ENCODE measurements around the gene ZNF688. TPM values are rescaled to one million over a fixed set of nuclear protein-coding genes. Genes with fewer than 3 reads are reported as not detected.

The ZNF688 gene
- total RNA-seq, 1 experiment from 2014 or later: 3.6 TPM

DNA sequence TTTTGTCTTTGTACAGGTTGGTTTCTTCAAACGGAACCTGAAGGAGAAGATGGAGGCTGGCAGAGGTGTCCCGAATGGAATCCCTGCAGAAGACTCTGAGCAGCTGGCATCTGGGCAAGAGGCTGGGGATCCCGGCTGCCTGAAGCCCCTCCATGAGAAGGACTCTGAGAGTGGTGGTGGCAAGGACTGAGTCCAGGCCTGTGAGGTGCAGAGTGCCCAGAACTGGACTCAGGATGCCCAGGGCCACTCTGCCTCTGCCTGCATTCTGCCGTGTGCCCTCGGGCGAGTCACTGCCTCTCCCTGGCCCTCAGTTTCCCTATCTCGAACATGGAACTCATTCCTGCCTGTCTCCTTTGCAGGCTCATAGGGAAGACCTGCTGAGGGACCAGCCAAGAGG, 50.0 kb downstream of the ZNF688 start:
- Histone ChIP-seq H3K4me1 (ENCODE audit: control insufficient read depth in 1 of 2, insufficient read depth in 2 of 2, low read length in 2 of 2) (peaks cover 0 to 13% of the 10 kb centered on the region in 2 experiments; a peak in 1 of 4 replicates), H3K4me3 (replicated peaks in 1 of 2; ENCODE audit: low read depth in 1 of 2, low read length in 2 of 2) (no peak overlapping the region), H3K9me2 (ENCODE audit: insufficient read depth) (no peaks in the 10 kb centered on the region), H3K9ac (ENCODE audit: low read length) (no peak overlapping the region), H2AFZ (ENCODE audit: low read depth, low read length, poor library complexity, severe bottlenecking) (no peak overlapping the region), H3K27ac (ENCODE audit: low read depth, low read length) (no peak overlapping the region), H3K27me3 (ENCODE audit: insufficient read depth, low read length) (no peaks in the 10 kb centered on the region), H3K36me3 (ENCODE audit: control insufficient read depth in 1 of 2, insufficient read depth in 2 of 2, low read length in 2 of 2) (no peaks in the 10 kb centered on the region; a peak in 1 of 4 replicates), H3K79me2 (ENCODE audit: insufficient read depth, low read length) (peaks cover 12% of the 10 kb centered on the region), H3K9me3 (ENCODE audit: control insufficient read depth in 1 of 2, insufficient read depth in 1 of 2, low read depth in 1 of 2, low read length in 2 of 2) (no peaks in the 10 kb centered on the region), H3K4me2 (ENCODE audit: low read length) (no peak overlapping the region), H4K20me1 (ENCODE audit: insufficient read depth) (no peaks in the 10 kb centered on the region)
- ChIA-PET CTCF (no interaction called here), RAD21 (ENCODE audit: low non-redundant PET in 1 of 2, low total read pairs in 2 of 2, uncharacterized antibody in 2 of 2, unreplicated experiment in 2 of 2) (no interaction called here), POLR2A (no interaction called here)
- no TSS peak for BruUV-seq (replicated peaks)
- ATAC-seq: no peak
- intact Hi-C loops (cut with micrococcal nuclease): no loop called here
- TF ChIP-seq CEBPB (IDR thresholded peaks at IDR 0.05; ENCODE audit: low read depth) (no peak), ELF1 (IDR thresholded peaks at IDR 0.05; ENCODE audit: borderline replicate concordance, low read depth) (no peak), ZFX (IDR thresholded peaks at IDR 0.05) (no peak), EGR1 (IDR thresholded peaks at IDR 0.05; ENCODE audit: low read depth) (no peak), SRF (IDR thresholded peaks at IDR 0.05; ENCODE audit: low read depth) (no peak), ZNF274 (IDR thresholded peaks at IDR 0.05; ENCODE audit: low read depth, low read length) (no peak), SP1 (IDR thresholded peaks at IDR 0.05; ENCODE audit: low read depth) (no peak), JUND (IDR thresholded peaks at IDR 0.05) (no peak), SIN3A (IDR thresholded peaks at IDR 0.05; ENCODE audit: low read depth) (no peak), EZH2 (IDR thresholded peaks at IDR 0.05) (no peak), RAD21 (IDR thresholded peaks at IDR 0.05; ENCODE audit: low read depth) (no peak), POLR2A (IDR thresholded peaks at IDR 0.05; ENCODE audit: borderline replicate concordance, extremely low read depth, insufficient read depth, insufficient read length) (no peak), FOSL1 (IDR thresholded peaks at IDR 0.05; ENCODE audit: low read depth) (no peak), YY1 (IDR thresholded peaks at IDR 0.05; ENCODE audit: extremely low read depth, insufficient replicate concordance, low read depth, low read length) (no peak)
- TF ChIP-seq, protein P1, sequence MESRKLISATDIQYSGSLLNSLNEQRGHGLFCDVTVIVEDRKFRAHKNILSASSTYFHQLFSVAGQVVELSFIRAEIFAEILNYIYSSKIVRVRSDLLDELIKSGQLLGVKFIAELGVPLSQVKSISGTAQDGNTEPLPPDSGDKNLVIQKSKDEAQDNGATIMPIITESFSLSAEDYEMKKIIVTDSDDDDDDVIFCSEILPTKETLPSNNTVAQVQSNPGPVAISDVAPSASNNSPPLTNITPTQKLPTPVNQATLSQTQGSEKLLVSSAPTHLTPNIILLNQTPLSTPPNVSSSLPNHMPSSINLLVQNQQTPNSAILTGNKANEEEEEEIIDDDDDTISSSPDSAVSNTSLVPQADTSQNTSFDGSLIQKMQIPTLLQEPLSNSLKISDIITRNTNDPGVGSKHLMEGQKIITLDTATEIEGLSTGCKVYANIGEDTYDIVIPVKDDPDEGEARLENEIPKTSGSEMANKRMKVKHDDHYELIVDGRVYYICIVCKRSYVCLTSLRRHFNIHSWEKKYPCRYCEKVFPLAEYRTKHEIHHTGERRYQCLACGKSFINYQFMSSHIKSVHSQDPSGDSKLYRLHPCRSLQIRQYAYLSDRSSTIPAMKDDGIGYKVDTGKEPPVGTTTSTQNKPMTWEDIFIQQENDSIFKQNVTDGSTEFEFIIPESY (IDR thresholded peaks at IDR 0.05; ENCODE audit: extremely low read depth, insufficient replicate concordance, low read length): no peak
- TF ChIP-seq, protein P2, sequence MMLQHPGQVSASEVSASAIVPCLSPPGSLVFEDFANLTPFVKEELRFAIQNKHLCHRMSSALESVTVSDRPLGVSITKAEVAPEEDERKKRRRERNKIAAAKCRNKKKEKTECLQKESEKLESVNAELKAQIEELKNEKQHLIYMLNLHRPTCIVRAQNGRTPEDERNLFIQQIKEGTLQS (IDR thresholded peaks at IDR 0.05): no peak
- TF ChIP-seq, protein P3, sequence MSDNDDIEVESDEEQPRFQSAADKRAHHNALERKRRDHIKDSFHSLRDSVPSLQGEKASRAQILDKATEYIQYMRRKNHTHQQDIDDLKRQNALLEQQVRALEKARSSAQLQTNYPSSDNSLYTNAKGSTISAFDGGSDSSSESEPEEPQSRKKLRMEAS (IDR thresholded peaks at IDR 0.05): no peak
- TF ChIP-seq, protein P4, sequence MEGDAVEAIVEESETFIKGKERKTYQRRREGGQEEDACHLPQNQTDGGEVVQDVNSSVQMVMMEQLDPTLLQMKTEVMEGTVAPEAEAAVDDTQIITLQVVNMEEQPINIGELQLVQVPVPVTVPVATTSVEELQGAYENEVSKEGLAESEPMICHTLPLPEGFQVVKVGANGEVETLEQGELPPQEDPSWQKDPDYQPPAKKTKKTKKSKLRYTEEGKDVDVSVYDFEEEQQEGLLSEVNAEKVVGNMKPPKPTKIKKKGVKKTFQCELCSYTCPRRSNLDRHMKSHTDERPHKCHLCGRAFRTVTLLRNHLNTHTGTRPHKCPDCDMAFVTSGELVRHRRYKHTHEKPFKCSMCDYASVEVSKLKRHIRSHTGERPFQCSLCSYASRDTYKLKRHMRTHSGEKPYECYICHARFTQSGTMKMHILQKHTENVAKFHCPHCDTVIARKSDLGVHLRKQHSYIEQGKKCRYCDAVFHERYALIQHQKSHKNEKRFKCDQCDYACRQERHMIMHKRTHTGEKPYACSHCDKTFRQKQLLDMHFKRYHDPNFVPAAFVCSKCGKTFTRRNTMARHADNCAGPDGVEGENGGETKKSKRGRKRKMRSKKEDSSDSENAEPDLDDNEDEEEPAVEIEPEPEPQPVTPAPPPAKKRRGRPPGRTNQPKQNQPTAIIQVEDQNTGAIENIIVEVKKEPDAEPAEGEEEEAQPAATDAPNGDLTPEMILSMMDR (IDR thresholded peaks at IDR 0.05 in 2 of 3, conservative IDR thresholded peaks at IDR 0.05 in 1 of 3; ENCODE audit: borderline replicate concordance in 1 of 3, insufficient read depth in 1 of 3, low read depth in 2 of 3, low read length in 2 of 3): no peak
- TF ChIP-seq, protein P5, sequence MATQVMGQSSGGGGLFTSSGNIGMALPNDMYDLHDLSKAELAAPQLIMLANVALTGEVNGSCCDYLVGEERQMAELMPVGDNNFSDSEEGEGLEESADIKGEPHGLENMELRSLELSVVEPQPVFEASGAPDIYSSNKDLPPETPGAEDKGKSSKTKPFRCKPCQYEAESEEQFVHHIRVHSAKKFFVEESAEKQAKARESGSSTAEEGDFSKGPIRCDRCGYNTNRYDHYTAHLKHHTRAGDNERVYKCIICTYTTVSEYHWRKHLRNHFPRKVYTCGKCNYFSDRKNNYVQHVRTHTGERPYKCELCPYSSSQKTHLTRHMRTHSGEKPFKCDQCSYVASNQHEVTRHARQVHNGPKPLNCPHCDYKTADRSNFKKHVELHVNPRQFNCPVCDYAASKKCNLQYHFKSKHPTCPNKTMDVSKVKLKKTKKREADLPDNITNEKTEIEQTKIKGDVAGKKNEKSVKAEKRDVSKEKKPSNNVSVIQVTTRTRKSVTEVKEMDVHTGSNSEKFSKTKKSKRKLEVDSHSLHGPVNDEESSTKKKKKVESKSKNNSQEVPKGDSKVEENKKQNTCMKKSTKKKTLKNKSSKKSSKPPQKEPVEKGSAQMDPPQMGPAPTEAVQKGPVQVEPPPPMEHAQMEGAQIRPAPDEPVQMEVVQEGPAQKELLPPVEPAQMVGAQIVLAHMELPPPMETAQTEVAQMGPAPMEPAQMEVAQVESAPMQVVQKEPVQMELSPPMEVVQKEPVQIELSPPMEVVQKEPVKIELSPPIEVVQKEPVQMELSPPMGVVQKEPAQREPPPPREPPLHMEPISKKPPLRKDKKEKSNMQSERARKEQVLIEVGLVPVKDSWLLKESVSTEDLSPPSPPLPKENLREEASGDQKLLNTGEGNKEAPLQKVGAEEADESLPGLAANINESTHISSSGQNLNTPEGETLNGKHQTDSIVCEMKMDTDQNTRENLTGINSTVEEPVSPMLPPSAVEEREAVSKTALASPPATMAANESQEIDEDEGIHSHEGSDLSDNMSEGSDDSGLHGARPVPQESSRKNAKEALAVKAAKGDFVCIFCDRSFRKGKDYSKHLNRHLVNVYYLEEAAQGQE (IDR thresholded peaks at IDR 0.05; ENCODE audit: low read depth): no peak
- no peak for DNase-seq (ENCODE audit: low read depth, low spot score)

Measured in HCT116 (cell line).